HG02798 (cell line): ENCODE data around the gene CUEDC2.

Experiments
- ATAC-seq: cut with Tn5 transposase; IDR thresholded peaks from one replicate; pipeline ENCODE4 v1.9.1; 2021; ENCODE audit warnings: mild to moderate bottlenecking; ENCODE audit not compliant: unreplicated experiment, poor library complexity

The CUEDC2 gene

DNA sequence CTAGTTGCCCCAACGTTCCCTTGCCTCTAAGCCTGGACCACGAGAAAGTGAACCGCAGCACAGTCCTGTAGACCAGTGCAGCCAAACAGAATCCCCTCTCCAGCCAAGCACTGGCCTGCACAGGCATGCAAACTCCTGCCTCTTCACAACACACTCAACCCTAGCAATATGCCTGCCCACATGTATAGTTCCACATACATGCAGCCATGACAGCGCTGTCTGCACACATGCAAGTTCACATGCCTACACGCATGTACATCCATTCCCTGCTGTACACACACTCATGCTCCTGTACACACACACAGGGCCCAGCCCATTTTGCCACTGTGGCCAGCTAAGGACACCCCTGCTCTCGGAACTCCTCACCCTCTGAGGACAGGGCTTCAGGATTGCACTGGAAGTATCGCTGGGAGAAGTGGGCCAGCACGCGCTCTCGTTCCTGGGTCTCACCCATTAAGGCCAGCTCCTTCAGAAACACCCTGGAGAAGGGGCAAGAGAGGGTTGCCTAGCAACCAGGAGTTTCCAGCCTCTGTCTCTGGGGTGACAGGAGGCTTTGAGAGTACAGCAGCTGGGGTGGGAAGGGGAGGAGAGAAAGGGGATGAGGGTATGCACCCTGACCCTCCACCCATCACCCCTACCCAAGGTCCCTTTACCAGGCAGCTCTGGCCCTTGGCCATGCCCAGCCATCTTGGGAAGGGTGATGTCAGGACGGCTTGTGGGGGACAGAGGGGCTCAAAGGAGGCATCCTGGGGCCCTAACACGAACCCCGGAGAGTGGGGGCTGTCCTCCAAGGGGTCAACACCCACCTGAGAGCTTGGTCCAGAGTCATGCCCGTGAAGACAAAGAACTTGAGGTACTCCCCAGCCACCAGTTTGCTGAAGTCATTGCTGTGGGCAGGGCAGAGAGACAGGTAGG, 20.8 kb downstream of the CUEDC2 start:
- no peak for ATAC-seq

DNA sequence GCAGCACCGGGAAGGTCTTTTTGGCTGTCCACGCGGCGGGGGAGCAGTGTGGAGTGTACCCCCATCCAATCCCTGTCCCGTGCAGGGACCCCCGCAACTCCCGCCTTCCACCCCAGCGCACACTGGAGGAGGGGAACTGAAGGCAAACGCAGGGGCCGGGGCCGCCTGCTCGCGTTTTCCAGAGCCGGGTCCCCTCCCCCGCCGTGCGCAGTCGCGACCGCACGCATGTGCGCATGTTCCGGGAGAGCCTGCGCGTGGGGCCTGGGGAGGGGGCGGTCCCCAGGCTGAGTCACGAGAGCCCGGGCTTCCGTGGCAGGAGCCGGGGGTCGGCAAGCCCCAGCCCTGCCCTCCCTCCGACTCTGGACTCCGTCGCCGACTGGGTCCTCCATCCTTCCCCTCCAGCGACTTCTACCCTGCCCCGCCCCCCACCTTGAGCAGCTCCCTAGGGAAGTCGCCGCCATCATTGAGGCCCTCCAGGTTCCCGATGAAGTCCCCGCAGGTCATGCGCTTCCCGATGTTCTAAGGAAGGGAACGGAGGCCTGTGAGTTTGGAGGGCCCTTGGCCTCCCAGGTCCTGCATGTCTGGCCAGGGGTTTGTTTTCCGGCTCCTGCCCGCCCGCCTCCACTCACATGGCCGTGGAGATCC, 21.8 kb downstream of the CUEDC2 start:
- no peak for ATAC-seq

DNA sequence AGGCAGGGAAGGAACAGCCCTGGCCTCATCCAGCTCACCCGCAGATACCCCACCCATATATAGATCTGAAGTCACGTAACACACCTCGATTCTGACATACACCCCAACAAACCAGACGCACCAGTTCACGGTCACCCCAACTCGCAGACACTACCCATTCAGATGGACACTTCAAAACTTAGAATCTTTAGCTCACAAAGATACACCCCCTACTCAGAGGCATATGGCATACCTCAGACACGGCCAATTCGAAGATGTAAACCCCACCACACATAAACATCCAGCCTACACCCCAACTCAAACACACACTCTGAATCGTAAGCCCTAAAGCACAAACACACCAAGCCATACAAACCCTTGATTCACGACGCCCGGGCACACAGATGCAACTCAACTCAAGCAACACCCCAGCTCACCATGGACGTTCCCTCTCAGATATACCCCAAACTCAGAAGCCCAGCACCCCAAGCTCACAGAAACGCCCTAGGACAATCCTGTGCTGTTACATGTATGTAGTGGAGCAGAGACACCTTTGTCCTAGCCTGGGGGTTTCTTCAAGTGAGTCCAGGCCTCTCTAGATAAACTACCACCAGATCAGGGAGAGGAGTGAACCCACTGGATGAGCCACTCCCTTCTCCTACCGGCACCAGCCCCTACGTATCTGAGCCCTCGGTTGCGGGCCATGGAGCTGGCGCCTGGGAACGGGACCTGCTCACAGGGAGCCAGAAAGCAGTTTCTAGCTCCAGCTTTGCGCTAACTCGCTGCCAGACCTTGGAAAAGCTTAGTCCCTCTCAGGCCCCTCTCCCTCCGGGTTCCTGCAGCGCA, 22.6 kb downstream of the CUEDC2 start:
- ATAC-seq: no peak

DNA sequence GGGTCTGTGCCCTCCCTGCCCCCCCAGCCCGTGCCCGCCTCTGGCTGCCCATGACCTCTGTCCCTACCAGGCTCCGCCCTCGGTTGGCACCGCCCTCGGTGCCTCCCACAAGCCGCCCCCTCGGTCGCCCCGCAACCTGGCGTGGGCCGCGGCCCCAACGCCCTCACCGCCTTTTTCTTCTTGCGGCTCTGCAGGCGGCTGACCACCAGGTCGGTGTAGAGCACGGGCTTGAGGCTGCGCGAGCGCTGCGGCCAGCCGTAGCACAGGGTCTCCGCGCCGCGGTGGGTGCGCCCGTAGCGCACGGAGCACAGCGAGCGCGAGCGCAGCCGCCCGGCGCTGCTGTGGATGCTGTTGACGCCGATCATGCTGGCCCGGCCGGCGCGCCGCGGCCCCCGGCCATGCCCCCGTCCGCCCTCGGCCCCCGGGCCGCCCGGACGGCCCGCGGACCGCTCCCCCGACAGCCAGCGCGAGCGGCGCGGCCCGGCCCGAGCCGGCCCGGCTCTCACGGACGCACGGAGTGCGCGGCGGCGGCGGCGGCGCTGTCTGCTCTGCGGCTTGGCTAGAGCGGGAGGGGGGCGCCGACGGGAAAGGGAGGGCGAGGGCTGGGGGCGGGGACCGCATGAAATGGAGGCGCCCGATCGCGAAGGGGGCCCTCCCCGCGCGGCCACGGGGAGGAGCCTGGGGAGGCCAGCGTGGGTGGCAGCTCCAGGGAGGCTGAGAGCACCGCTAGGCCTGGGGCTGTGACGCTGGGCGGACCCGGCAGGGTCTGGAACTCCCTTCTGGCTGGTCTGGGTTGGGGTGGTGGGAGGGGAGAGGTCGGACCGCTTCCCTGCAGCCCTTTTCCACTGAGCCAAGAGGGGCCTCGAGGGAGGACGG, 23.4 kb downstream of the CUEDC2 start:
- no peak for ATAC-seq

DNA sequence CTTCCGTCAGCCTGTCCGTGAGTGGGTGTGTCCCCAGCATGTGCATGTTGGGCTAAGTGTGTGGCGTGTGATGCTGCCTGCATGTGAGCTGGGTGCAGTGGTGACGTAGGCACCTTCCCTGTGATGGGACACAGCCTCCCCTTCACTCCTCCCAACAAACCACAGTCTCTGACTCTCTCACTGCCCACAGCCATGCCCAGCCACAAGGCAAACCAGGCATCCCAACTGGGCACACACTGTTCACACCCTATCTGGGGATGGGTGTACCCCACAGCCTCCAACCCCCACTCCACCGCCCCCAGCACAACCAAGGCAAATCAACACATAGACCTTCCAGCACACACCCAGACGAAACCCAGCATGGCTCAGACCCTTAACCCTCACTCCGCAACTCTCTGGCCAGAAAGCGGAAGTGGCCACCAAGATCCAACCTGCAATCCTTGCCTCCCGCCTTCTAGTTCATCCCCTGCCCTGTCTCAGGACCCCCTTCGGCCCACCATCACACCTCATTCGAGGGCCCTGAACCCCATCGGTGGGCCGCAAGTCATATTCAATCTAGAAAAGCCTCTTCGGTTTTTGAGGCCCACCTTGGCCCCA, 24.1 kb downstream of the CUEDC2 start:
- ATAC-seq: no peak

DNA sequence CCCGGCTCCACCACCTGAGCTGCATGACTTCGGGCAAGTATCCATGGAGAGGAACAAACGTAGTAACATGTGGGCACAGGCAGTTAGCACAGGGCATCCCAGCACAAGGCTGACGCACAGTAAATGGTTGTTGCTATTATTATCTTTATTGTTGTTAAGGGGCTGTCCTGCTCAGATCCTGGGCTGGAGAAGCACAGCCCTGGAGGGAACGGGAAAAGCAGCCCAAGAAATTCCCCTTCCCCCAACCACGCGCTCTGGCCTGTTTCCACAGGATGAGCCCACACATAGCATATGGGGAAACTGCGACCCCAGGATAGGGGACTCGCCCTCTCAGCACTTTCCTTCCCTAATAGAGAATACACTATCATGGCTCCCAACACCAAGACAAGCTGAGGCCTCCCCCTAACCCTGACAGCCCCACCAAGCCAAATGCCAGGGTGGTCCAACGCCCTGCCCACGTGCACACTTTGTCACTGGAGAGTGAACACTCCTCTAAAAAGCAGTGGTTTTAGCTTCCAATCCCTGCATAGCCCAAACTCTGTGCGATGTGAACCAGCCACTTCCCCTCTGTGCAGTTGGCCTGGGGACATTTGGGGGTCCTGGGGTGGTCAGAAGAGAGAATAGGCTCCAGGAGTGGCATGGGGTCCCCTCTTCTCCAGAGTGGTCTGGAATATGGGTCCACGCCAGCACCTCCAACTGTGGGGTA, 24.8 kb downstream of the CUEDC2 start:
- no peak for ATAC-seq

DNA sequence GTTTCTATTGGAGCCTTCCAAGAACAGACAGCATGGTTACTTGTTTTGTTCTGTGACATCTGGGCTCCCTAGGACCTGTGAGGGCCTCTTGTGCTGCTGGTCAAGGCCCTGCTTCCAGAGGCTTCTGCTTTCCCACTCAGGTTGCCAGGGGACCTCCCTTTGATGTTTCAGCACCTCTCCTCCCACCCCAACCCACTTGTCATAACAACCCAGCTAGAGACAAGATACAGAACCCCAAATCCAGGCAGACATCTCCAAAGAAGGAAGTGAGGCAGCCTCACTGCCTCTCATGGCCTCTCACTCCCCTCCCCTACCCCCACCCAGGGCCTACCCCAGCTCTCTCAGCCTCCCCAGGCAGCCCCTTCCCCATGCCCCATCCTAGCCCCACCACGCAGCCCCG, 25.6 kb downstream of the CUEDC2 start:
- no peak for ATAC-seq

DNA sequence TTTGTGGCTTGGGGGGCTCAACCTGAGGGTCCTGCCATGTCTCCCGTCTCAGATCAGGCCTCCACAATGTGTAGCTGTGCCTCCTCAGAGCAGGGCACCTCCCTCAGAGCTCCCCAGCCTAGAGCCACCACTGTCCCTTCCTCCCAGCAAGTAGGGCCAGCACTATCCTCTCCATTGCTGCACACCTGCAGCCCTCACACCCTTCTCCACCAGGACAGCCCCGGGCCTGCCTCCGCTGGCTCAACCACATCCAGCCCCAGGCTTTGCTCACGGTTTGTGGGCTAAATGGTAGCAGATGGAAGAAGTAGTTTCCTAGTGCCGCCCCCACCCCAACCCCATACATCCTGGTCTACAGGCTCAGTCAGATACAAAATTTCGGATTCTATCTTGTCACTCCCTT, 26.7 kb downstream of the CUEDC2 start:
- ATAC-seq: no peak

- no peak for ATAC-seq
These were observed 27.2 kb downstream of the CUEDC2 start for GRCh38 chr10:102405108-102405571.

DNA sequence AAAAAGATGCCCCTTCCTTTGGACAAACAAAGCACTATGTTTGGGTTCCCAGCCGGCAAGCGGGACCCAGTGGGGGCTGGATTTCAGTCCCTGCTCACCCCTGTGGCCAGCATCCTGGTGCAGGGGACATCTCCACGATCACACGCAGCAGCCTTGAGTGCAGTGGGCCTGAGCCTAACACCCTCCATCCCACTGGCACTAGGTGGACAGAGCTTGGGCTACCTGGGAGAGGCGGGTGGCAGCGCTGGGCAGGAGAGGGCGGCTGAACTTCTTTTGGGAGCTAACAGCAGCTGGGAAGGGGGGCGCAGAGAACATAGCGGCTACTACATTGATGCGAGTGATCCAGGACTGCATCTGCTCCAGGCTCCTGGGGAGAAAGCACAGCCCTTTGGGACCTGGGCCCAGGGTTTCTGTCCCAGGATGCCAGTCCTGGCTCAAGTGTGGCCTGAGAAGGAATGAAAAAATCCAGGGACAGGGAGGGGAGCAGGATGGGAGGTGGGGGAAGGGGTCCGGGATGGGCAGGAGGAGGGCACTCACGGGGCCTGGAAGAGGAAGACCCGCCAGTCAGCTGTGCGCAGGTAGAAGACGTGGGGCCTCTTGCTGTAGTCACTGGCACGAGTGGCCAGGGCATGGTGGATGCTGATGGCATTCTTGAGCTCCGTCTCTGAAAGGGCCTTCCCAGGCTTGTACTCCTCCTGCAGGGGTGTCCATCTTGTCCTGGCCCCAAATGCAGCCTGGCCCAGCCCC, 27.8 kb downstream of the CUEDC2 start:
- no peak for ATAC-seq

DNA sequence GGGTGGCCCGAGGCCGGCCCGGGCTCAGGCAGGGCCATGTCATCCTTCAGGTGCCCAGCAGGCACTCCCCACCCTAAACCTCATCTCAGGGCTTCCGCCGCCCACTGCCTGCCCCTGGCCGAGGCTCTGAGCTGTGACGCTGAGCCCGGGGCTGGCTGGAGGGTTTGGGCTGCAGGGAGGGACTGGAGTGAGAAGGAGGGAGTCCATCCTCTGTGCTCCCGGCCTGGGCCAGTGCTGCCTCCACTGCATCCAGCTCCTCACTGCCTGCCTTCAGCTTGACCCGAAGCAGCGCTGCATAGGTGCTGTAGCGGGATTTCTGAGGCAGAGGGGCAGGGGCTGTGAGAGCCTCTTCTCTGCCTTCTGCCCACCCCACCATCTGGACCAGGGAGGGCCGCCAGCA, 29.3 kb downstream of the CUEDC2 start:
- ATAC-seq: no peak

GRCh38 chr10:102402512-102402896, 29.9 kb downstream of the CUEDC2 start:
- no peak for ATAC-seq

- ATAC-seq: no peak
These were observed 30.5 kb downstream of the CUEDC2 start for GRCh38 chr10:102401735-102402511.

GRCh38 chr10:102401342-102401654, 31.1 kb downstream of the CUEDC2 start:
- ATAC-seq: no peak

GRCh38 chr10:102400598-102401341, 31.6 kb downstream of the CUEDC2 start:
- ATAC-seq: no peak

- ATAC-seq: no peak
These were observed 32.3 kb downstream of the CUEDC2 start for GRCh38 chr10:102400076-102400475.
